Measurements from ENCODE around the gene SAG.
"Not testable (repeated sequence)": the region's sequence is repeated elsewhere in the genome, so short reads cannot be mapped to it uniquely, and the experiment has no call there.

SAG gene

DNA sequence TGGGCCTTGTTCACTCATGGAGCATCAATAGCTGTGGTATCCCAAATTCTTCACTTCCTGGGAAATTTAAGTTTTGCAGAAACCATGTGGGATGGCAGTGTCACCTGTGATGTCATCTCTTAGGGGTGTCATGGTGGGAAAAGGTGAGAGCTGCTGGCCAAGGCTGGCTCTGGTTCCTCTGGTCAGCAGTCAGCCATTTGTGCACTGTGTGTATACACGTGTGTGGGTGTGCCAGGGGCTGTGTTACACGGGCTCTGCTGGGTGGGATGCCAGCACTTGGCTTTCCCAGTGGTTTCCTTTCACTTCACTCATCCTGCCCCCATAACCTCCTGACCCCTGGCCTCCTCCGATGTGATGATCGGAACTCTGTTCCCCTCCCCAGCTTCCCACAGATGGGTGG lies 21.3 kb downstream of the SAG start:
- DNase-seq (ENCODE audit: low read depth in 1 of 2, low spot score in 1 of 2): no peak

DNA sequence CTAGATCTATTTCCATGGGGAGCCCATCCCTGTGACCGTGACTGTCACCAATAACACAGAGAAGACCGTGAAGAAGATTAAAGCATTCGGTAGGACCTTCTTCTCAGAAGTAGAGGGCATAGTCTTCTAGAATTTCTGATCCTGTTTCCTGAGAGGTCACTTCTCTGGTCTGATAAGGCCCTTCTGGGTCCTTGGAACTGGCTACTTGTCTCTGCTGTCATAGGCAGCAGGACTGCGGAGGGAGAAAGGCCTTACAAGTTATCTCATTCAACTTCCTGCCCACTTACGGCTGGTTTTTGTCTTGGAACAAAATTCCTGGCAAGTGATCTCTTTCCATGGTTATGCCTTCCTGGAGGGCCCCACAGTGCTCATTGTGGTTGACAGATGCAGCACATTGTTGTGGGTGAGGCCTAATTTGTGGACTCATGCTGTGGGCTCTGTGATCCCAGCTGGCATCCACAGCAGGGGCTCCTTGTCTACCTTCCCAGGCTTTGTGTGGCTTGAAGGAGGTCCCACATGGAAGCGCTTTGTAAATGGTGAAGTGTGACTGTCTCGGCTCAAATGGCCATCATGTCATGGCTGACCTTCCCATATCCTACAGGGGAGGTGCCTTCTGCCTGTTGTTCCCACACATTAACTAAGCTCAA lies 22.0 kb downstream of the SAG start:
- DNase-seq (ENCODE audit: low read depth in 1 of 2, low spot score in 1 of 2): no peak

GRCh38 chr2:233331536-233331935 lies 23.9 kb downstream of the SAG start:
- DNase-seq (ENCODE audit: low read depth in 1 of 2, low spot score in 1 of 2): peak in 1 of 2 donors; percentile 52

GRCh38 chr2:233332125-233332524 lies 24.5 kb downstream of the SAG start:
- no peak for DNase-seq (ENCODE audit: low read depth in 1 of 2, low spot score in 1 of 2)

GRCh38 chr2:233334915-233335314 lies 27.3 kb downstream of the SAG start:
- DNase-seq (ENCODE audit: low read depth in 1 of 2, low spot score in 1 of 2): no peak

- DNase-seq (ENCODE audit: low read depth in 1 of 2, low spot score in 1 of 2): not testable (repeated sequence)
Measured at GRCh38 chr2:233336091-233336490, 28.5 kb downstream of the SAG start.

GRCh38 chr2:233336541-233336940 lies 28.9 kb downstream of the SAG start:
- no peak for DNase-seq (ENCODE audit: low read depth in 1 of 2, low spot score in 1 of 2)

DNA sequence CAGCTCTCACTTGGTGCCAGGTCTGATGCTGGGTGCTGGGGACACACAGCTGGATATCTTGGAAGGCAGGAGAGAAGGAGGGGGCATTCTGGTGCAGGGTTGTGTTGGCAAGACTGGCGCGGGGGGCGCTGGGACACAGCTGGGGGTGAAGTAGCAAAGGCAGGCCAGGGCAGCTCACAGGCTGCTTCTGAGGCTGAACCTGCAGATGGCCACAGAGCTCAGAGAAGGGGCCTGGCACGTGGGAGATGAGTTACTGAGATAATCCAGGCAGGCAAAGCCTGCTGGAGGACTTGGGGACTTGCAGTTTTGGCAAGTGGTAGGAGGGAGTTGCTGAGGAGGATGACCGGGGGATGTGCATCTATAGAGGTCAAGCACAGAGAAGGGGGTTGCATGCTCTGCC lies 30.4 kb downstream of the SAG start:
- no peak for DNase-seq (ENCODE audit: low read depth in 1 of 2, low spot score in 1 of 2)

- no peak for DNase-seq (ENCODE audit: low read depth in 1 of 2, low spot score in 1 of 2)
Measured at GRCh38 chr2:233338812-233339368, 31.3 kb downstream of the SAG start.

DNA sequence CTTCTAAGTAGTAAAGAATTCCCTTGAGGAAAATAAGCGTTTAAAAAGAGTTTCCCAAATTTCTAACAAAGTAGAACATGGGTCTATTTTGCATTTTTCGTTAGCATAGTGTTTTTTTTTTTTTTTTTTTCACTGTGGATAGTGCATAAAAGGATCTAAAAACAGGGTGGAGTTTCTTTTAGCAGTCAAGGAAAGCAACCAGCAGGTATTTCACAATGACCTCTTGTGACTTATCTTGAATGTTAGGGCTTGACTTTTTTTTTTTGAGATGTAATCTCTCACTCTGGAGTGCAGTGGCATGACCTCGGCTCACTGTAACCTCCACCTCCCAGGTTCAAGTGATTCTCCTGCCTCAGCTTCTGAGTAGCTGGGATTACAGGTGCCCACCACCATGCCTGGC lies 31.8 kb downstream of the SAG start:
- DNase-seq (ENCODE audit: low read depth in 1 of 2, low spot score in 1 of 2): no peak

DNA sequence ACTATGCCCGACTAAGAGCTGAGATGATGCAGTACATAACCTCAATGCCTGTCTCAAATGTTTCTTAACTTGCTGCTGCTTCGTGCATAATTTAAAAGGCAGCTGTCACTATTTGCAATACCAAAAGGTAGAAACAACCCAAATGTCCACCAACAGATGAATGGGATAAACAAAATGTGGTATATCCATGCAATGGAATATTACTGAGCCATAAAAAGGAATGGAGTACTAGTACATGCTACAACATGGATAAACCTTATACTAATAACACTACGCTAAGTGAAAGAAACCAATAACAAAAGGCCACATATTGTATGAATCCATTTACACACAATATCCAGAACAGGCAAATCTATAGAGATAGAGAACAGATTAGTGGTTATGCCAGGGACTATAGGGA lies 33.7 kb downstream of the SAG start:
- DNase-seq (ENCODE audit: low read depth in 1 of 2, low spot score in 1 of 2): no peak

DNA sequence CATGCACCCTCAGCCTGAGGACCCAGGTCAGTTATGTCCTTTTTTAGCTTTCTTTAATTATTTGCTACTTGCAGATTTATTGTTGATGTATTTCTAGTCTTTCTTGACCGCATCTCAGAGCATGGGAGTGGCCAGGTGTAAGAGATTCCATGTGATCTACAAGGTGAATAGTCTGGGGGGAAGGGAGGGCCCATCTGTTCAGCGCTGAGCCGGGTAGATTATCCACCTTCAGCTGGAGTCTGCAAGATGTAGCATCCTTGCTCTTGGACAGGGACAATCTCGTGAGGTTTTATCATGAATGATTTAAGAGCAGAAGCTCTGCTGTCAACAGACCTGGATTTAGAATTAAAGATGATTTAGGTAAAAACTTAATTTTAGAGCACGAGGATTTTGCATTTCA lies 34.7 kb downstream of the SAG start:
- DNase-seq (ENCODE audit: low read depth in 1 of 2, low spot score in 1 of 2): no peak

GRCh38 chr2:233343171-233343705 lies 35.6 kb downstream of the SAG start:
- no peak for DNase-seq (ENCODE audit: low read depth in 1 of 2, low spot score in 1 of 2)

- DNase-seq (ENCODE audit: low read depth in 1 of 2, low spot score in 1 of 2): no peak
Measured at GRCh38 chr2:233346376-233346775, 38.8 kb downstream of the SAG start.

GRCh38 chr2:233346930-233347329 lies 39.3 kb downstream of the SAG start:
- DNase-seq (ENCODE audit: low read depth in 1 of 2, low spot score in 1 of 2): no peak

DNA sequence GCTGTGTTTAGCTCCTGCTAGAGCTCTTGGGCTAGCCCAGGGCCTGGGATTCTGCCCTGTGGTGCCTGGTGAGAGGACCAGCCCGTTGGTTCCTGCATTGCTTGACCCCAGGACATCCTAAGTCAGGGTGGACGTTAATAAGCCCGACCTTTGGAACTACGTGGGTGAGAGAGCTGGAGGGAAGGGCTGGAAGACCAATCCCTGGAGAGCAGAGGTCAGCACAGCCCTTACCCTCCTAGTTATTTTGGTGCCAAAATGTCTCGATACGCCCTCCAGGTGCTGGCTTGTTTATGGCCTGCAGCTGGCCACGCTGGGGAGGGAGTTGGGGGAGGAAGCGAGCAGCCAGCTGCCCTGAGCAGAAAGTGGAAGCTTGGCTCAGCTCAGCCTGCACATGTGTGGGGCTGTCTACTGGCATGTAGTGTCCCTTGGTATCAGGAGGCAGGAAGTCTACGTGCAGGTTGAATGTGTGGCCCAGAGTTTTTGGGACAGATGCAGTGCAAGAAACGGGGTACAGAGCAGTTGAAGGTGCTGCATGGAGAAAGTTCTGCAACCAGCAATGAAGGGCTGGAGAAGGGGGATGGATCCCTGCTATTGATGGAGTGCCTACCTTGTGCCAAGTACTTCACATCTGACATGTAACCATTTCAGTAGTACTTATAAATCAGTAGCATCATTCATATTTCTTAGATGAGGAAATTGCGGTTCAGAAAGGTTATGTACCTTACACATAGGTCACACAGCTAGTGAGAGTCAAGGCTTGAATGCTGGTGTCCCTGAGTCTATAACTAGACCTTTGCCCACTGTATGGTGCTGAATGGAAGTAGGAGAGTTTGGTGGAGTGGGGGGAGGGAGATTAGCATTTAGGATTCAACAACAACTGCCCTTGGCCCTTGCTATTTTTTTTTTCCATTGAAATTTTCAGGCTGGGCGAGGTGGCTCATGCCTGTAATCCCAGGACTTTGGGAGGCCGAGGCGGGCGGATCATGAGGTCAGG lies 41.7 kb downstream of the SAG start:
- DNase-seq (ENCODE audit: low read depth in 1 of 2, low spot score in 1 of 2): no peak

- no peak for DNase-seq (ENCODE audit: low read depth in 1 of 2, low spot score in 1 of 2)
Measured at GRCh38 chr2:233350708-233351107, 43.1 kb downstream of the SAG start.

- no peak for DNase-seq (ENCODE audit: low read depth in 1 of 2, low spot score in 1 of 2)
Measured at GRCh38 chr2:233351423-233351822, 43.8 kb downstream of the SAG start.

GRCh38 chr2:233352141-233352842 lies 44.7 kb downstream of the SAG start:
- no peak for DNase-seq (ENCODE audit: low read depth in 1 of 2, low spot score in 1 of 2)

DNA sequence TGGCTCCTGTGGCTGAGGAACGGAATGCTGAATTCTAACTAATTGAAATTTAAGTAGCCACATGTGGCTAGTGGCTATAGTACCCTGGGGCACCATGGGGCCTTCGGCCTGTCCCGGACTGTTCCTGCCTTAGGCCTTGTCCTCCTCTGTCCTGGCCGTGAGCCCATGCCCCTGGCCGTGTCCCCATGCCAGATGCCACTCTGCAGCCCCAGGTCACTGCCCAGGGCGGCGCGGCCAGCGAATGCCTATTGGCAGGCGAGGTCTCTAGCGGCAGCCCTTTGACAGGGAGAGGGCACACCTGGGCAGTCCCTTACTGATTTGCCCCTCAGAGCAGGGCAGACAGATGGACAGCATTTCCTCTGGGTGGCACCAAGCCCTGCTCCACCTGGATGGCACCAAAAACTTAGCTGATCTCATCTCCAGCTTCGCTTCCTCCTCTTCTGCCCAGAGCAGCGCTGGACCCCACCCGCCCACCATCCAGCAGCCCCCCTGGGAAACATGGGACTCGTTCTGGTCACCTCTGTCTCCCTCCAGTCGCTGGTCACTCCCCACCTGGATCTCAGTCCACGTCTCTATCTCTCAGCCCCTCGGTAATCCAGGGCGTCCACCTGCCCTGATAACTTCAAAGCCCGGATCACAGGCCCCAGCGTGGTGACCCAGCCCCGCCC lies 45.6 kb downstream of the SAG start:
- no peak for DNase-seq (ENCODE audit: low read depth in 1 of 2, low spot score in 1 of 2)

Measured in stimulated activated CD4-positive, alpha-beta T cell treated with anti-CD3 and anti-CD28 coated beads, Interleukin-15, amount 100 ng/mL, for 1 hour (primary cell).